SK-N-MC (cell line): Measurements from ENCODE around the gene HRH3.

Experiments
- EZH2 ChIP-seq: fragments of 200-600 bp; sonication (generic); IDR thresholded peaks from one replicate; pipeline ENCODE4 v1.6.1; 2017; ENCODE audit warnings: antibody characterized with exemption
- POLR2AphosphoS5 ChIP-seq: IDR thresholded peaks from 2 replicates; pipeline ENCODE4 v1.6.1; 2012; ENCODE audit warnings: mild to moderate bottlenecking, low read depth, low read length, borderline replicate concordance

DNA sequence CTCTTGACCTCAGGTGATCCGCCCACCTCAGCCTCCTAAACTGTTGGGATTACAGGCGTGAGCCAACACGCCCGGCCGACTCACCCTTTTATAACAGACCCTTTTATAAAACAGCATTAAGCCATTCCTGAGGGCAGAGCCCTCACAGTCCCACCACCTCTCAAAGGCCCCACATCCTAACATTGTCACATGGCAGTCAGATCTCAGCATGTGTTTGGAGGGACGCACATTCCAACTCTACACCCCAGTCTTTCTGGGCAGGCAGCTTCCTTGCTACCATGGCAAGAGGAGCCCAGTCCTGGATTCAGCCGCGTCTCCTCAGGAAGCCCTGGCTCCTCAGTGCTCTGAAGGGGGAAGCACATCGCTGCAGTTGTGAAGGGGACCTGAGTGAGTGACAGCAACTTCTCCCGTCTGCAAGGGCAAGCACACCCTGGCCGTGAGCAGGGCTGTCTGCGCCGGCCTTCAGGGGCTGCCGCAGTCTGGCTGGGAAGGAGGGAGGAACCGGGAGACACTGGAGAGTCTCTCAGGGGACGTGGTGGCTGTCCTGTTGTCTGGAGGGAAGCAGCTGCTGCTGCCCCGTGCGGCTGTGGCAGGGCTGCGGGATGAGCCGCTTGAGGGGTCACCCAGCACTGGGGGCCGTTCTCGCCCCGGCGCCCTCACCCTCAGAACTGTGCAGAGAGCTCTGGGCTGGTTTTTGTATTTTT lies 34.1 kb upstream of the HRH3 start:
- TF ChIP-seq POLR2AphosphoS5: no peak
- TF ChIP-seq EZH2: no peak
